ENCODE measurements around the gene AOC1.
"Not testable (repeated sequence)": the region's sequence is repeated elsewhere in the genome, so short reads cannot be mapped to it uniquely, and the experiment has no call there.

The AOC1 gene

GRCh38 chr7:150852371-150852905 is at the start of gene AOC1:
AOC1 (plus strand) TSS chr7:150852517; CDS start chr7:150856471, 3,954 bp downstream.
- Histone ChIP-seq H3K9me3 (ENCODE audit: control insufficient read depth, insufficient read depth, low read length) (no peaks in the 10 kb centered on the region), H3K4me1 (ENCODE audit: insufficient read depth, low read length) (no peaks in the 10 kb centered on the region), H3K9ac (ENCODE audit: low read depth, low read length) (no peak within 1 kb of the TSS), H3K36me3 (ENCODE audit: insufficient read depth, low read length) (no peaks in the 10 kb centered on the region)

GRCh38 chr7:150803161-150803860 is 49.0 kb upstream of the AOC1 start:
- no peaks in the 10 kb centered on the region for H3K9me3 ChIP-seq (ENCODE audit: control insufficient read depth, insufficient read depth, low read length)
- H3K4me1 ChIP-seq (ENCODE audit: insufficient read depth, low read length), result no peaks in the 10 kb centered on the region
- no peaks in the 10 kb centered on the region for H3K36me3 ChIP-seq (ENCODE audit: insufficient read depth, low read length)
- H3K9ac ChIP-seq (ENCODE audit: low read depth, low read length), result no peak overlapping the region

- Histone ChIP-seq H3K9me3 (ENCODE audit: control insufficient read depth, insufficient read depth, low read length) (no peaks in the 10 kb centered on the region), H3K9ac (ENCODE audit: low read depth, low read length) (no peak overlapping the region), H3K4me1 (ENCODE audit: insufficient read depth, low read length) (no peaks in the 10 kb centered on the region), H3K36me3 (ENCODE audit: insufficient read depth, low read length) (no peaks in the 10 kb centered on the region)
Measured at GRCh38 chr7:150804802-150805201, 47.5 kb upstream of the AOC1 start.

- Histone ChIP-seq H3K9me3 (ENCODE audit: control insufficient read depth, insufficient read depth, low read length) (no peaks in the 10 kb centered on the region), H3K4me1 (ENCODE audit: insufficient read depth, low read length) (no peaks in the 10 kb centered on the region), H3K9ac (ENCODE audit: low read depth, low read length) (no peak overlapping the region), H3K36me3 (ENCODE audit: insufficient read depth, low read length) (no peaks in the 10 kb centered on the region)
Measured at GRCh38 chr7:150805864-150806263, 46.5 kb upstream of the AOC1 start.

- no peak overlapping the region for H3K9ac ChIP-seq (ENCODE audit: low read depth, low read length)
- no peaks in the 10 kb centered on the region for H3K9me3 ChIP-seq (ENCODE audit: control insufficient read depth, insufficient read depth, low read length)
- no peaks in the 10 kb centered on the region for H3K36me3 ChIP-seq (ENCODE audit: insufficient read depth, low read length)
- no peaks in the 10 kb centered on the region for H3K4me1 ChIP-seq (ENCODE audit: insufficient read depth, low read length)
Measured at GRCh38 chr7:150806454-150806853, 45.9 kb upstream of the AOC1 start.

- Histone ChIP-seq H3K9me3 (ENCODE audit: control insufficient read depth, insufficient read depth, low read length) (no peaks in the 10 kb centered on the region), H3K4me1 (ENCODE audit: insufficient read depth, low read length) (no peaks in the 10 kb centered on the region), H3K36me3 (ENCODE audit: insufficient read depth, low read length) (no peaks in the 10 kb centered on the region), H3K9ac (ENCODE audit: low read depth, low read length) (no peak overlapping the region)
Measured at GRCh38 chr7:150806863-150807262, 45.5 kb upstream of the AOC1 start.

- not testable (repeated sequence) for H3K9ac ChIP-seq (ENCODE audit: low read depth, low read length); H3K36me3 ChIP-seq (ENCODE audit: insufficient read depth, low read length); H3K4me1 ChIP-seq (ENCODE audit: insufficient read depth, low read length); H3K9me3 ChIP-seq (ENCODE audit: control insufficient read depth, insufficient read depth, low read length)
Measured at GRCh38 chr7:150807616-150808438, 44.5 kb upstream of the AOC1 start.

- Histone ChIP-seq H3K9ac (ENCODE audit: low read depth, low read length) (no peak overlapping the region), H3K4me1 (ENCODE audit: insufficient read depth, low read length) (no peaks in the 10 kb centered on the region), H3K9me3 (ENCODE audit: control insufficient read depth, insufficient read depth, low read length) (0 out of 2 replicates have a peak, but pooled peaks cover 3% of the 10 kb centered on the region), H3K36me3 (ENCODE audit: insufficient read depth, low read length) (no peaks in the 10 kb centered on the region)
Measured at GRCh38 chr7:150814328-150815001, 37.9 kb upstream of the AOC1 start.

GRCh38 chr7:150818971-150819370 is 33.3 kb upstream of the AOC1 start:
- H3K9ac ChIP-seq (ENCODE audit: low read depth, low read length), result no peak overlapping the region
- H3K4me1 ChIP-seq (ENCODE audit: insufficient read depth, low read length), result no peaks in the 10 kb centered on the region

GRCh38 chr7:150820148-150820547 is 32.2 kb upstream of the AOC1 start:
- 0 out of 2 replicates have a peak, but pooled peaks cover 3% of the 10 kb centered on the region for H3K9me3 ChIP-seq (ENCODE audit: control insufficient read depth, insufficient read depth, low read length)
- no peaks in the 10 kb centered on the region for H3K36me3 ChIP-seq (ENCODE audit: insufficient read depth, low read length)
- no peak overlapping the region for H3K9ac ChIP-seq (ENCODE audit: low read depth, low read length)
- no peaks in the 10 kb centered on the region for H3K4me1 ChIP-seq (ENCODE audit: insufficient read depth, low read length)

More at GRCh38 chr7:150818971-150819370, 33.3 kb upstream of the AOC1 start:
- H3K9me3 ChIP-seq (ENCODE audit: control insufficient read depth, insufficient read depth, low read length), result 0 out of 2 replicates have a peak, but pooled peaks cover 3% of the 10 kb centered on the region
- no peaks in the 10 kb centered on the region for H3K36me3 ChIP-seq (ENCODE audit: insufficient read depth, low read length)

GRCh38 chr7:150820578-150821198 is 31.6 kb upstream of the AOC1 start:
- H3K4me1 ChIP-seq (ENCODE audit: insufficient read depth, low read length), result no peaks in the 10 kb centered on the region
- no peaks in the 10 kb centered on the region for H3K36me3 ChIP-seq (ENCODE audit: insufficient read depth, low read length)
- H3K9ac ChIP-seq (ENCODE audit: low read depth, low read length), result no peak overlapping the region
- 0 out of 2 replicates have a peak, but pooled peaks cover 3% of the 10 kb centered on the region for H3K9me3 ChIP-seq (ENCODE audit: control insufficient read depth, insufficient read depth, low read length)

- Histone ChIP-seq H3K4me1 (ENCODE audit: insufficient read depth, low read length) (no peaks in the 10 kb centered on the region), H3K9ac (ENCODE audit: low read depth, low read length) (no peak overlapping the region), H3K9me3 (ENCODE audit: control insufficient read depth, insufficient read depth, low read length) (no peaks in the 10 kb centered on the region), H3K36me3 (ENCODE audit: insufficient read depth, low read length) (no peaks in the 10 kb centered on the region)
Measured at GRCh38 chr7:150823043-150823442, 29.3 kb upstream of the AOC1 start.

GRCh38 chr7:150823484-150824126 is 28.7 kb upstream of the AOC1 start:
- H3K9me3 ChIP-seq (ENCODE audit: control insufficient read depth, insufficient read depth, low read length), result no peaks in the 10 kb centered on the region
- no peaks in the 10 kb centered on the region for H3K4me1 ChIP-seq (ENCODE audit: insufficient read depth, low read length)
- no peaks in the 10 kb centered on the region for H3K36me3 ChIP-seq (ENCODE audit: insufficient read depth, low read length)
- H3K9ac ChIP-seq (ENCODE audit: low read depth, low read length), result no peak overlapping the region
